C1 segment of cervical spinal cord (tissue), 14 donors: ENCODE results near the gene EPC1.
A peak's percentile ranks its signal among the peaks of the same experiment; 100 is the strongest.

ENCODE experiments used
- DNase-seq, 14 donors: peaks; one replicate each; lab custom pipeline; 2025; lab: John Stamatoyannopoulos, UW

The EPC1 gene

GRCh38 chr10:32338262-32338661 is 8.7 kb downstream of the EPC1 start:
- DNase-seq: no peak

- DNase-seq: no peak
Measured at GRCh38 chr10:32337350-32337749, 9.6 kb downstream of the EPC1 start.

- DNase-seq: no peak
Measured at GRCh38 chr10:32333849-32334248, 13.1 kb downstream of the EPC1 start.

GRCh38 chr10:32332299-32332750 is 14.6 kb downstream of the EPC1 start:
- peak in 1 of 14 donors; percentile 16 for DNase-seq

GRCh38 chr10:32331606-32332005 is 15.4 kb downstream of the EPC1 start:
- no peak for DNase-seq

- DNase-seq: no peak
Measured at GRCh38 chr10:32330214-32330613, 16.7 kb downstream of the EPC1 start.

- no peak for DNase-seq
Measured at GRCh38 chr10:32329061-32329460, 17.9 kb downstream of the EPC1 start.

- no peak for DNase-seq
Measured at GRCh38 chr10:32328499-32328898, 18.5 kb downstream of the EPC1 start.

GRCh38 chr10:32327364-32327691 is 19.6 kb downstream of the EPC1 start:
- no peak for DNase-seq

- DNase-seq: no peak
Measured at GRCh38 chr10:32326680-32327363, 20.1 kb downstream of the EPC1 start.

GRCh38 chr10:32326119-32326518 is 20.8 kb downstream of the EPC1 start:
- no peak for DNase-seq

- DNase-seq: no peak
Measured at GRCh38 chr10:32323051-32323450, 23.9 kb downstream of the EPC1 start.

- no peak for DNase-seq
Measured at GRCh38 chr10:32321016-32321631, 25.8 kb downstream of the EPC1 start.

GRCh38 chr10:32318476-32318896 is 28.5 kb downstream of the EPC1 start:
- no peak for DNase-seq

- DNase-seq: no peak
Measured at GRCh38 chr10:32317795-32318357, 29.1 kb downstream of the EPC1 start.

- DNase-seq: no peak
Measured at GRCh38 chr10:32315424-32315823, 31.5 kb downstream of the EPC1 start.

GRCh38 chr10:32314588-32314987 is 32.4 kb downstream of the EPC1 start:
- DNase-seq: no peak

GRCh38 chr10:32308027-32308603 is 38.8 kb downstream of the EPC1 start:
- no peak for DNase-seq

- no peak for DNase-seq
Measured at GRCh38 chr10:32307609-32308008, 39.3 kb downstream of the EPC1 start.

GRCh38 chr10:32299354-32299980 is 47.5 kb downstream of the EPC1 start:
- no peak for DNase-seq

GRCh38 chr10:32298075-32298812 is 48.7 kb downstream of the EPC1 start:
- DNase-seq: no peak

- no peak for DNase-seq
Measured at GRCh38 chr10:32295027-32295426, 51.9 kb downstream of the EPC1 start.
